Adrenal gland (tissue), 12 donors: ENCODE data around the gene NELFE. TPM values are rescaled to one million over a fixed set of nuclear protein-coding genes. Genes with fewer than 3 reads are reported as not detected.
A peak's percentile ranks its signal among the peaks of the same experiment; 100 is the strongest.
"Not testable (repeated sequence)": the region's sequence is repeated elsewhere in the genome, so short reads cannot be mapped to it uniquely, and the experiment has no call there.

Experiments used
- DNase-seq, 7 donors: peaks; one replicate each; pipeline ENCODE4 v3.0.0-alpha.2; 2019 to 2020
- H3K27ac ChIP-seq, 5 donors: fragments of 200-600 bp; sonication (generic) in 4 of 5; 1 replicate in 3 of 5; 2 replicates in 2 of 5; pipeline versions ENCODE4 v1.5.1 to v1.8.0; 2016 to 2020; ENCODE audit warnings: mild to moderate bottlenecking in 1 of 5
- H3K27me3 ChIP-seq: fragments of 200-600 bp; 2 replicates; pipeline ENCODE4 v1.8.0; 2021
- H3K36me3 ChIP-seq, 2 donors: fragments of 200-600 bp; replicated peaks in 1 of 2; 1 replicate in 1 of 2; 2 replicates in 1 of 2; pipeline versions ENCODE4 v1.5.1 to v1.8.0; 2018 to 2022
- H3K4me1 ChIP-seq, 2 donors: fragments of 200-600 bp; replicated peaks in 1 of 2; 1 replicate in 1 of 2; 2 replicates in 1 of 2; pipeline versions ENCODE4 v1.5.1 to v1.8.0; 2018 to 2021
- H3K4me3 ChIP-seq, 4 donors: fragments of 200-600 bp; sonication (generic) in 3 of 4; one replicate each; pipeline ENCODE4 v1.5.1; 2016 to 2018
- H3K9me3 ChIP-seq, 3 donors: fragments of 200-600 bp; sonication (generic) in 1 of 3; replicated peaks in 1 of 3; 1 replicate in 2 of 3; 2 replicates in 1 of 3; pipeline versions ENCODE4 v1.5.1 to v1.8.0; 2016 to 2021
- WGBS, 4 donors: extraction: QIAGEN DNeasy Blood & Tissue Kit in 2 of 4; methylation state at CpG; one replicate each; pipeline versions ENCODE4 v1.1.5 to v1.1.7; 2013 to 2017; 5-methylcytosine and 5-hydroxymethylcytosine counted together
- intact Hi-C, 2 donors: fragments of 100-400 bp; cut with DNase I; formaldehyde crosslinking; loops; one replicate each; pipeline versions ENCODE4 v1.14.1 to v1.15.0; 2022 to 2023
- polyA plus RNA-seq, 3 donors: library from polyadenylated mRNA; stranded (reverse); fragments of 200-250 nt in 2 of 3; fragments of 350-450 nt in 1 of 3; fragmentation: Illumina TruSeq in 1 of 3; extraction: RNeasy Lipid Tissue Mini Kit (QIAGEN cat#74804) in 1 of 3; gene quantifications; one replicate each; pipeline ENCODE4 v1.2.3, GENCODE V29; 2013 to 2014
- total RNA-seq, 9 donors: library from RNA; depleted of rRNA in 4 of 9; stranded (reverse); fragments of >200 nt in 4 of 9; fragments of 120-200 nt in 1 of 9; fragmentation: NEBNext Ultra II Directional in 1 of 9; extraction: Animal tissue kit (Norgen Biotek cat#: 25700) in 1 of 9; gene quantifications; one replicate each; pipeline versions ENCODE4 v1.1.0 to v1.2.4, GENCODE V29; 2013 to 2023
- TF ChIP-seq, protein P1 (sequence below), 6 experiments: fragments of 450-650 bp in 4 of 6; fragments of 200-600 bp in 2 of 6; sonication (generic) in 1 of 6; IDR thresholded peaks; 1 replicate in 5 of 6; 2 replicates in 1 of 6; pipeline versions ENCODE4 v1.5.1 to v1.8.0; 2016 to 2021; ENCODE audit warnings: antibody characterized with exemption in 6 of 6, mild to moderate bottlenecking in 2 of 6, moderate library complexity in 1 of 6
- donor health status: healthy with polysubstance abuse.
- donor health status: Bipolar disorder and iron deficiency.
- donor health status: DM: yes; HTN: yes; CAD: no.
- donor health status: DM: no; HTN: no; CAD: no.
- donor health status: DM: no; HTN: no; CAD: no.
- donor health status: DM: yes; HTN: yes; CAD: no.

The NELFE gene
- total and polyA plus RNA-seq, 12 donors, result 64.4 to 117 (median 95.5) TPM

DNA sequence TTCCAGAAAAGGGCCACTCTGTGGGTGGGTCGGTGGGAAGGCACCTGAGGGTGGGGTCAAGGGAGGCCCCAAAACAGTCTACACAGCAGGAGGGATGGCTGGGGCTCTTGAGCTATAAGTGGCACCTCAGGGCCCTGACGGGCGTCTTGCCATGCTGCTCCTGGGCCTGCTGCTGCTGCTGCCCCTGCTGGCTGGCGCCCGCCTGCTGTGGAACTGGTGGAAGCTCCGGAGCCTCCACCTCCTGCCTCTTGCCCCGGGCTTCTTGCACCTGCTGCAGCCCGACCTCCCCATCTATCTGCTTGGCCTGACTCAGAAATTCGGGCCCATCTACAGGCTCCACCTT is 46.7 kb upstream of the NELFE start:
- H3K4me1 ChIP-seq, H3K36me3 ChIP-seq, H3K4me3 ChIP-seq, H3K27me3 ChIP-seq, H3K9me3 ChIP-seq, intact Hi-C loops: not testable (repeated sequence)
- H3K27ac ChIP-seq, result peak overlapping the region; percentile 46 to 85 (median 74)
- 25 to 46% (median 43%) methylated on average over 1 to 8 of the region's 9 CpGs; no CpG with 5 or more reads in 1 of the 4 donors for whole genome bisulfite sequencing, 4 donors
- TF ChIP-seq, protein P1, sequence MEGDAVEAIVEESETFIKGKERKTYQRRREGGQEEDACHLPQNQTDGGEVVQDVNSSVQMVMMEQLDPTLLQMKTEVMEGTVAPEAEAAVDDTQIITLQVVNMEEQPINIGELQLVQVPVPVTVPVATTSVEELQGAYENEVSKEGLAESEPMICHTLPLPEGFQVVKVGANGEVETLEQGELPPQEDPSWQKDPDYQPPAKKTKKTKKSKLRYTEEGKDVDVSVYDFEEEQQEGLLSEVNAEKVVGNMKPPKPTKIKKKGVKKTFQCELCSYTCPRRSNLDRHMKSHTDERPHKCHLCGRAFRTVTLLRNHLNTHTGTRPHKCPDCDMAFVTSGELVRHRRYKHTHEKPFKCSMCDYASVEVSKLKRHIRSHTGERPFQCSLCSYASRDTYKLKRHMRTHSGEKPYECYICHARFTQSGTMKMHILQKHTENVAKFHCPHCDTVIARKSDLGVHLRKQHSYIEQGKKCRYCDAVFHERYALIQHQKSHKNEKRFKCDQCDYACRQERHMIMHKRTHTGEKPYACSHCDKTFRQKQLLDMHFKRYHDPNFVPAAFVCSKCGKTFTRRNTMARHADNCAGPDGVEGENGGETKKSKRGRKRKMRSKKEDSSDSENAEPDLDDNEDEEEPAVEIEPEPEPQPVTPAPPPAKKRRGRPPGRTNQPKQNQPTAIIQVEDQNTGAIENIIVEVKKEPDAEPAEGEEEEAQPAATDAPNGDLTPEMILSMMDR (IDR thresholded peaks at IDR 0.05), result peak in 3 of 6 experiments; percentile 8 to 22 (median 16)
- peak in 6 of 7 donors; percentile 42 to 93 (median 82) for DNase-seq

- H3K9me3 ChIP-seq, H3K27me3 ChIP-seq, DNase-seq, H3K4me1 ChIP-seq, H3K36me3 ChIP-seq, intact Hi-C loops, H3K4me3 ChIP-seq: not testable (repeated sequence)
- peak overlapping the region; percentile 69 to 85 (median 75) for H3K27ac ChIP-seq
- 20 to 49% (median 37%) methylated on average over 3 to 10 of the region's 13 CpGs for WGBS, 4 donors
These were observed 46.2 kb upstream of the NELFE start for GRCh38 chr6:32004864-32005537.

- H3K4me3 ChIP-seq, H3K36me3 ChIP-seq, H3K9me3 ChIP-seq, H3K27me3 ChIP-seq, H3K4me1 ChIP-seq, intact Hi-C loops: not testable (repeated sequence)
- DNase-seq, result peak in 6 of 7 donors; percentile 2 to 35 (median 14)
- peak overlapping the region in 4 of 5 donors; percentile 72 to 82 (median 77) for H3K27ac ChIP-seq
- 79 to 89% (median 82%) methylated on average over 3 to 4 of the region's 4 CpGs; no CpG with 5 or more reads in 1 of the 4 donors for WGBS, 4 donors
These were observed 45.6 kb upstream of the NELFE start for GRCh38 chr6:32004393-32004792.

- H3K9me3 ChIP-seq, DNase-seq, H3K36me3 ChIP-seq, H3K4me3 ChIP-seq, intact Hi-C loops, H3K4me1 ChIP-seq, H3K27ac ChIP-seq, H3K27me3 ChIP-seq: not testable (repeated sequence)
- no CpG with 5 or more reads among the region's 7 CpGs for WGBS, 4 donors
These were observed 44.5 kb upstream of the NELFE start for GRCh38 chr6:32003301-32003700.

- intact Hi-C loops, H3K4me3 ChIP-seq, H3K9me3 ChIP-seq, H3K27me3 ChIP-seq, H3K4me1 ChIP-seq, H3K36me3 ChIP-seq, DNase-seq, H3K27ac ChIP-seq: not testable (repeated sequence)
- no CpG with 5 or more reads among the region's 15 CpGs for WGBS, 4 donors
These were observed 43.9 kb upstream of the NELFE start for GRCh38 chr6:32002546-32003268.

GRCh38 chr6:31996385-31996784 is 37.6 kb upstream of the NELFE start:
- H3K27ac ChIP-seq, H3K4me1 ChIP-seq, intact Hi-C loops, H3K9me3 ChIP-seq, H3K36me3 ChIP-seq, H3K4me3 ChIP-seq, H3K27me3 ChIP-seq: not testable (repeated sequence)
- WGBS, 4 donors, result 88 to 100% (median 94%) methylated on average over 1 to 6 of the region's 6 CpGs; no CpG with 5 or more reads in 1 of the 4 donors
- DNase-seq, result peak in 2 of 7 donors; percentile 14 to 22

- 96 to 99% methylated on average over 7 to 9 of the region's 14 CpGs; no CpG with 5 or more reads in 2 of the 4 donors for WGBS, 4 donors
These were observed 35.6 kb upstream of the NELFE start for GRCh38 chr6:31994421-31994820.

GRCh38 chr6:31989363-31989762 is 30.6 kb upstream of the NELFE start:
- H3K27ac ChIP-seq, H3K36me3 ChIP-seq, H3K9me3 ChIP-seq, H3K27me3 ChIP-seq, intact Hi-C loops, DNase-seq, H3K4me3 ChIP-seq, H3K4me1 ChIP-seq: not testable (repeated sequence)
- WGBS, 4 donors, result no CpG with 5 or more reads among the region's 10 CpGs

More at GRCh38 chr6:31994421-31994820, 35.6 kb upstream of the NELFE start:
- H3K9me3 ChIP-seq, H3K4me1 ChIP-seq, H3K36me3 ChIP-seq, H3K27ac ChIP-seq, intact Hi-C loops, H3K4me3 ChIP-seq, H3K27me3 ChIP-seq: not testable (repeated sequence)
- DNase-seq, result peak in 1 of 7 donors; percentile 13

GRCh38 chr6:31981744-31982143 is 23.0 kb upstream of the NELFE start, which contains the start of gene C4A:
C4A (plus strand) TSS chr6:31982057; CDS start chr6:31982108, 51 bp downstream.
- H3K9me3 ChIP-seq, H3K27me3 ChIP-seq, DNase-seq, H3K4me3 ChIP-seq, H3K27ac ChIP-seq, intact Hi-C loops, H3K4me1 ChIP-seq: not testable (repeated sequence)
- no CpG with 5 or more reads among the region's 7 CpGs for WGBS, 4 donors
- peaks cover 0 to 10% of the 10 kb centered on the region in 2 donors for H3K36me3 ChIP-seq

- no CpG with 5 or more reads among the region's 5 CpGs for WGBS, 4 donors
- peaks cover 0 to 10% of the 10 kb centered on the region in 2 donors for H3K36me3 ChIP-seq
- H3K4me3 ChIP-seq, H3K27me3 ChIP-seq, H3K9me3 ChIP-seq, H3K4me1 ChIP-seq, DNase-seq, intact Hi-C loops, H3K27ac ChIP-seq: not testable (repeated sequence)
These were observed 22.2 kb upstream of the NELFE start for GRCh38 chr6:31980998-31981397.
